Right ventricle myocardium inferior (tissue), 1 donor: ENCODE data around the gene PFKFB1. TPM values are rescaled to one million over a fixed set of nuclear protein-coding genes. Genes with fewer than 3 reads are reported as not detected.

Source experiments
- ATAC-seq: fragments of 200-7000 bp; cut with Tn5 transposase; one replicate; pipeline ENCODE4 v1.9.1; 2020; ENCODE audit warnings: mild to moderate bottlenecking, moderate library complexity
- DNase-seq: peaks from one replicate; pipeline ENCODE4 v3.0.0; 2021; ENCODE audit errors: missing footprints
- intact Hi-C: fragments of 100-400 bp; cut with DNase I; formaldehyde crosslinking; loops from one replicate; pipeline ENCODE4 v1.11.0; 2022
- total RNA-seq: library from RNA; stranded (reverse); fragmentation: NEBNext Ultra II Directional; extraction: Animal tissue kit (Norgen Biotek cat#: 25700); gene quantifications from one replicate; pipeline ENCODE4 v1.2.1, GENCODE V29; 2021
- donor health status: DM: no; HTN: yes; CAD: no; lungs with severe emphysema.

Gene PFKFB1
- total RNA-seq, 1 donor from 2014 or later, result 0.16 TPM

DNA sequence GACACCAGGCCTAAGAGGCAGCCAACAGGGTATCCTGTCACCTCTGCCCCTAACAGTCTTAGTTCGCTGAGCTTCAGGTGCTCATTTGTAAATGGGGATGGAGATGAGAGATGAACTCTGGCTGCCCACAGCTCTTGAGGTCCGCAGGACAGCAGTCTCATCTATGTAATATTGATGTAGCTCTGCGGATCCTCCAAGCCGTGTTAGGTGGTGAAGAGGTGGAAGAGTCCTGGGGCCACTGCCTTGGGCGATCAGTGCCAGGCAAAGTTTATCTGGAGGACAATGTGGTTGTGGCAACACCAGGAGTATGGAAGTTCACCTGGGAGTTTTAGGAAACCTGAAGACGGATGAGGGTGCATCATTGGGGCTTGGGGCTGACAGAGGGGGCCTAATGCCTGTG is 59.9 kb downstream of the PFKFB1 start:
- DNase-seq, result no peak
- intact Hi-C loops, result no loop called here
- ATAC-seq, result no peak

DNA sequence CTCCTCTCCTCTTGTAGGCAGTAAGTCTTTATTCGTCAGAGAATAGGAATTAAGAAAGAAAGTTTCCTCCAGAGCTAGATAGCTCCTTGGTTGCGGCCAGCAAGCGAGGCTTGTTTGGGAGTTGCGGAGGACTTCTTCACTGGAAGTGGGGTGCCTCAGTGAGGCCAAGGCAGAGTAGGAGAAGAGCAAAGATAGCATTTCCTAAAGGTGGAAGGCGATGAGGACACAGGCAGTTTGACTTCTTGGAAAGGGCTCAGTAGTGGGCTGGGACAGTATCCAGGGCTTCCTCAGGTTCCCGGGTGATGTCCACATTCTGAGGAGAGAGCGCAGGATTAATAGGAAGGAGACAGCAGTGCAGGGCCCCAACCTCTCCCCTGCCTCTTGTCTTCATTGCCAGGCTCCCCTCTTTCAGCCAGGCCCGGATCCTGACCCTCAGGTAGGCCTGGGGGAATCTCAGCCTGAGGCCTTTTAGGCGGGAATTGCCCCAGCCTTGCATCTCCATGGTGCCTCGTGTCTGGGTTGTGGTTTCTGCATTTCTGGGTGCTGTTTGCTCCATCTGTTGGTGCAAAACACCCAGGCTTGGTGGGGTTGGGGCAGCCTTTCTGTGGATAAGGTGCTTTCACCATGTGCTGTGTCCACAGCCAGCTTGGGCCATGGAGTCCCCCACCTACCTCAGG is 60.7 kb downstream of the PFKFB1 start:
- no peak for ATAC-seq
- no peak for DNase-seq
- intact Hi-C loops, result no loop called here

DNA sequence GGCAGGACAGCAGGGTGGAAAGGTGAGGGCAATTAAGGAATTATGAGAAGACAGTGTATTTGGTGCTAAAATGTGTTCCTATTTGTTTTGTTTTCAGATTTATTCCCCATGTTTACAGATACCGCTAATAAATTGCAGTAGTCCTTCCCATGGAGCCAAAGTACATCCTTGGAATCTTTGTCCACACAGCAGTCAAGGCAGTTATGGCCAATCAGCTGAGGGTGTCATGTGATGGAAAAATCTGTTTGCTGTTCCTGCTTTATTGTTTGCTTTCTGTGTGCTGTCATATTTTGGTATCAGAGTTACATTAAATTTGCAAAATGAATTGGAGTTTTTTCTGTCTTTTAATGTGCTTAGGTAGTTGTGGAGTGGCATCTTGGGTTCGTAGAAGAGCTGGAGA is 62.9 kb downstream of the PFKFB1 start:
- intact Hi-C loops, result no loop called here
- no peak for ATAC-seq
- no peak for DNase-seq

DNA sequence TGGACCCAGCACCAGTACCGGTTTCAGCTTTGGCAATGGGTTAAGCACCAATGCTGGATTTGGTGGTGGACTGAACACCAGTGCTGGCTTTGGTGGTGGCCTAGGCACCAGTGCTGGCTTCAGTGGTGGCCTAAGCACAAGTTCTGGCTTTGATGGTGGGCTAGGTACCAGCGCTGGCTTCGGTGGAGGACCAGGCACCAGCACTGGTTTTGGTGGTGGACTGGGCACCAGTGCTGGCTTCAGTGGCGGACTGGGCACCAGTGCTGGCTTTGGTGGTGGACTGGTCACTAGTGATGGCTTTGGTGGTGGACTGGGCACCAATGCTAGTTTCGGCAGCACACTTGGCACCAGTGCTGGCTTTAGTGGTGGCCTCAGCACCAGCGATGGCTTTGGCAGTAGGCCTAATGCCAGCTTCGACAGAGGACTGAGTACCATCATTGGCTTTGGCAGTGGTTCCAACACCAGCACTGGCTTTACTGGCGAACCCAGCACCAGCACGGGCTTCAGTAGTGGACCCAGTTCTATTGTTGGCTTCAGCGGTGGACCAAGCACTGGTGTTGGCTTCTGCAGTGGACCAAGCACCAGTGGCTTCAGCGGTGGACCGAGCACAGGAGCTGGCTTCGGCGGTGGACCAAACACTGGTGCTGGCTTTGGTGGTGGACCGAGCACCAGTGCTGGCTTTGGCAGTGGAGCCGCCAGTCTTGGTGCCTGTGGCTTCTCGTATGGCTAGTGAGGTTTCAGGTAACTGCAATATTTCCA is 63.5 kb downstream of the PFKFB1 start:
- intact Hi-C loops, result no loop called here
- DNase-seq (no peak), ATAC-seq (no peak)

DNA sequence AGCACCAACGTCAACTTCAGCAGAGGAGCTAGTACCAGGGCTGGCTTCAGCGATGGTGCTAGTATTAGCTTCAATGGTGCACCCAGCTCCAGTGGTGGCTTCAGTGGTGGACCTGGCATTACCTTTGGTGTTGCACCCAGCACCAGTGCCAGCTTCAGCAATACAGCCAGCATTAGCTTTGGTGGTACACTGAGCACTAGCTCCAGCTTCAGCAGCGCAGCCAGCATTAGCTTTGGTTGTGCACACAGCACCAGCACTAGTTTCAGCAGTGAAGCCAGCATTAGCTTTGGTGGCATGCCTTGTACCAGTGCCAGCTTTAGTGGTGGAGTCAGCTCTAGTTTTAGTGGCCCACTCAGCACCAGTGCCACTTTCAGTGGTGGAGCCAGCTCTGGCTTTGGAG is 65.1 kb downstream of the PFKFB1 start:
- ATAC-seq (no peak), DNase-seq (no peak)
- intact Hi-C loops, result no loop called here

DNA sequence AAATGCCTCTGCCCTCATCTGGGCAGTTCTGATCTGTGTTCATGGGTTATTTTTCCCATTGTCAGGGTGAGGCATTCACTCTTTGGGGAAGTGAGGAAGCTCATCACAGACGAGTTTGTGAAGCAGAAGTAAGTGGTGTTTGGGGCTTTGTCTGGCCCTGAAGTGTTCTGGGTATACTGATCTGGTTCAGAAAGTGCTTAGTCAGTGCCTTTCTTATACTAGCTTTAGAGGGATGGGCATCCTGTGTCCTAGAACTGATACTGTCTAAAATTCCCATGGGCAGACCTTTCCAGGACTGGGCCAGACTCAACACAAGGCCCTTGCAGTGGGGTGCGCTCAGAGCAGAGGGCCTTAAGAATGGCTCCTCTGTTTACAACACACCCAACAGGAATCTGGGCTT is 67.0 kb downstream of the PFKFB1 start:
- ATAC-seq, result no peak
- intact Hi-C loops, result no loop called here
- no peak for DNase-seq

DNA sequence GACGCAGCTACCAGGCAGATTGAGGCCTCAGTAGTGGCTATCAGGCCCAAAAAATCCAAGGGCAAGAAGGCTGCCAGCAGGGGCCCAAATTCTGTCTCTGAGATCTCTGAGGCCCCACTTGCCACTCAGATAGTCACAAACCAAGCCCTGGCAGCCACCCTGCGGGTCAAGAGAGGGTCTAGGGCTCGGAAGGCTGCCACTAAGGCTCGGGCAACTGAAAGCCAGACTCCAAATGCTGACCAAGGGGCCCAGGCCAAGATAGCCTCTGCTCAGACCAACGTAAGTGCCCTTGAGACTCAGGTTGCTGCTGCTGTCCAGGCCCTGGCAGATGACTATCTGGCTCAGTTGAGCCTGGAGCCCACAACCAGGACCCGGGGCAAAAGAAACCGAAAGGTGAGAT is 70.6 kb downstream of the PFKFB1 start:
- intact Hi-C loops, result no loop called here
- no peak for ATAC-seq
- no peak for DNase-seq

DNA sequence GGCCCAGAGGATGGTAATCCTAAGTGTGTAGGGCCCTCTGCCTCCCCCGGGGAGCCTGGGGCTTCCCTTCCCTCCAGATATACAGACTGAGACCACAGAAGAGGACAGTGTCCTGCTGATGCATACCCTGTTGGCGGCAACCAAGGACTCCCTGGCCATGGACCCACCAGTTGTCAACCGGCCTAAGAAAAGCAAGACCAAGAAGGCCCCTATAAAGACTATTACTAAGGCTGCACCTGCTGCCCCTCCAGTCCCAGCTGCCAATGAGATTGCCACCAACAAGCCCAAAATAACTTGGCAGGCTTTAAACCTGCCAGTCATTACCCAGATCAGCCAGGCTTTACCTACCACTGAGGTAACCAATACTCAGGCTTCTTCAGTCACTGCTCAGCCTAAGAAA is 71.4 kb downstream of the PFKFB1 start:
- intact Hi-C loops, result no loop called here
- DNase-seq (no peak), ATAC-seq (no peak)

DNA sequence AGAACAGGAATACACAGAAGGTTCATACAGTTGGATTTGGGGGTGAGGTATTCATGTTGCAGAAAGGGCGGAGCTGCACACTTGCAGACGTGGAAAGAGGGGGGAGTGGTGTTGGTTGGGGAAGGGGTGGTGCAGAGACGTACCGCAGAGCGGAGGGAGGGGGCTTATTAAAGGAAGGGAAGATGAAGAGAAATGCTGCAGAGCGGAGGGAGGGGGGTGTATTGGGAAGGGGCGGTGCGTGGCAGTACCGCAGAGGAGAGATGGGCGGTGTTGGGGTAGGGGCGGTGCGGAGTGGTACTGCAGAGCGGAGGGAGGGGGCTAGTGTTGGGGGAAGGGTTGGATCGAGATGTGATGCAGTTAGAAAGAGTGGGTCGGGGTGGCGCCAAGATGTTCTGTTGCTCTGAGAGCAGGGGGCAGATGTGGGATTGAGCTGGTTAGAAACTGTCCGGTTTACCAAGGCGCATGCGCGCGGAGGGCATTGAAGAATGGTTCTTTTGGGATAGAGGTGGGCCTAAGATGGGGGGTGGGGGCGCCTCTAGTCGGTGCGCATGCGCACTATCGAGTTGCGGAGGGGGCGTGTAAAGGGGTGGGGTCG is 72.5 kb downstream of the PFKFB1 start:
- DNase-seq (peak; percentile 63), ATAC-seq (peak; percentile 52)
- intact Hi-C loops, result no loop called here

DNA sequence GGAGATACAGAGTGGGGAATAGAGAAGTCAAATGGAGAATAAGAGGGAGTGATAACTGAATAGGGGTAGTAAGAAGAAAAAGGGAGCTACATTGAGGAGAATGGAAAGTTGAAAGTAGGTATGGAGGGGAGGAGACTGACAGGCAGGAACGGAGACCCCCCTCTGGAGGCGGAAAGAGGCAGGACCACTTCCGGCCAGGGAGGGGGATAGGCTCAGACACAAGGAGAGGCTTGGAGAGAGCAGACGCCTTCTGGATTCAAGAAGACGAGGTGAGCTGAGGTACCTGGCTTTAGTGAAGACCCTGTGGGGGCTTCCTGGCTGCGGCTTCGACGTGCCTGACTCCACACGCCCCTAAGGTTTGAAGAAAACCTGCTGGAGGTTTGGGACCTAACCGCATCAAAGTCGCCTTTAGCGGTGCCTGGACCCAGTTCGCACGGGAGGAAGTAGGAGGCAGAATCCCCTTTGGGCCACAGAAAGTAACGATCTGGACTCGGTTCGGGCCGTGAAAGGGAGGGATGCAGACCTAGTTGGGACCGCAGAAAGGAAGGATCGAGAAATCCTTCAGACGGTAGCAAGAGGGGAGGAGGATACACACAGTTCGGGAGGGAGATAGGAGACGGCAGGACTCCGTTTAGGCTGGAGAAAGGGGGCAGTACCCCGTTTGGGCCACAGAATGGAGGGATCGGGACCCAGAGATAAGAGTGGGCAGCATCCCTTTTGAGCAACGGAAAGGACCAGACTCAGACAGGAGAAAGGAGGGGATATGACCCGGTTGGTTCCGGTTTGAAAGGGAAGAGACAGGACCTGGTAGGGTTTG is 73.2 kb downstream of the PFKFB1 start, which contains the start of gene TRO:
Gene TRO (plus strand): TSS at position 215 of the 817 bp plus-strand sequence. CDS start 1,423 bp downstream, outside the sequence.
- ATAC-seq, result no peak
- peak; percentile 37 for DNase-seq
- intact Hi-C loops, result no loop called here

DNA sequence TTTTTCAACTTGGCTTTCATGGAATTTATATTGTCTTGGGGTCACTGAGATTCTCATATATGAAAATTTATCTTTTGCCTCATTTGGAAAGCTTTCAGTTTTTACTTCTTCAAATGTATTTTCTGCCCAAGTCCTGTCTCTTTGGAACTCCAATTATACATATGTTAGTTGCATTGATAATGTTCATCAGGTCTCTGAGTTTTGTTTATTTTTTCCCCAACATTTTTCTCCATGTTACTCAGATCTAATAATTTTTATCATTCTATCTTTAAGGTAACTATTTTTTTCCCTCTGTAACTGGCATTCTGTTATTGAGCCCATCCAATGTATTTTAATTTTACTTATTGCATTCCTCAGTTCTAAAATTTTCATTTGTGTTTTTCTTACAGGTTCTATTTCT is 84.0 kb downstream of the PFKFB1 start:
- intact Hi-C loops, result no loop called here
- DNase-seq, result no peak
- ATAC-seq, result no peak

DNA sequence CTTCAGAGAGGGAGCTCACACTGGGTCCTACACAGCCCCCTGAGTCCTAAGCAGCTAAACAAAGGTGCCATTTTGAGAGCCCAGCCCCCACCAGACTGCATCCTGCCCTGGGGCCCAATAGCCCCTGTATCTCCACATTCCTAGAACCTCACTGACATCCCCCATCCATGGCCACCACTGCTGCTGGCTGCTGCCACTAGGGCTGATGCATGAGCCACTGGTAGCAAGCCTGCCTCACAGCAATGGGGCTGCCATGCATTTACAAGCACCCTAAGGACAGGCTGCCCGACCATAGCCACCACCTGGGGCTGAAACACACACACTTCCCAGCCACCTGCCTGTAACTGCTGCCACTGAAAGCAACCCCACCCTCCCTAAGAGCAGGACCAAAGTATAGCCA is 99.8 kb downstream of the PFKFB1 start:
- intact Hi-C loops, result loop anchor here (10.0 kb wide), 1 partner anchor 111 kb away; the partner anchor contains the start of gene APEX2
- DNase-seq, result no peak
- ATAC-seq, result no peak

DNA sequence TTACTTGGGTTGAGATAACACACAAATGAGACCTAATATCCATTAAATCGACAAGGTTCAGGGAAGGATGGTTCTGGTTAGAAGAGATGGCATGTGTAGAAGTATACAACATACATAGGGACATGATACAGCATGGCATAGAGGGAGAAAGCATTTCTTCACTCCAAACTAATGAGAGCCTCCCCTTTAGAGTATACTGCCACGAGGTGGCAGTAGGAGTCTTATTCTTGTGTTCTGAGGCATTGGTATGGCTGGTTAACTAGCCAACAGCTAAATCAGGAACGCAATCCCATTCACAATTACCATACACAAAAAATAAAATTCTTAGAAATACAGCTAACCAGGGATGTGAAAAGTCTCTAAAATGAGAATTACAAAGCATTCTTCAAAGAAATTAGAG is 102.4 kb downstream of the PFKFB1 start:
- intact Hi-C loops, result loop anchor here (2.0 to 10.0 kb wide), 2 partner anchors 113 to 165 kb away; partner anchors contain the start of gene APEX2
- ATAC-seq, result no peak

DNA sequence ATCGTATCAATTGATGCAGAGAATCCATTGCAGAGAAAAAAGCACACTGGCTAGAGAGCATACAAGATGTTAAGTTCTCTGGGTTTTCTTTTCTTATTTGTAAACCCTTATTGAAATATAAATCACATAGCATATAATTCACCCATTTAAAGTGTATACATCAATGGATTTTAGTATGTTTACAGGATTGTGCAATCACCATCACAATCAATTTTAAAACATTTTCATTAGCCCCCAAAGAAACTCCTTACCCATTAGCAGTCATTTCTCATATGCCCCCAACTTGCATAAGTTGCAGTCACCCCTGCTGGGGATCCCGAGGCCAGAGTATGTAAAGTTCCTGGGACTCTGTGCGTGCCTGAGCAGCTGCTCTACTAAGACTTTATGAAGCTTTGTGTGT is 108.2 kb downstream of the PFKFB1 start:
- ATAC-seq (no peak), DNase-seq (no peak)
- intact Hi-C loops, result no loop called here

More for the DNA sequence above, 102.4 kb downstream of the PFKFB1 start:
- no peak for DNase-seq

Other genes starting within 250 kb of the PFKFB1 start
- gene ITIH6, start 195.9 kb downstream of the PFKFB1 start, total RNA-seq, result not detected
- 71.9 TPM for gene MAGED2, start 186.4 kb downstream of the PFKFB1 start, total RNA-seq
- gene TRO, start 73.4 kb downstream of the PFKFB1 start, total RNA-seq, result 1.8 TPM
- gene APEX2, start 6.2 kb upstream of the PFKFB1 start, total RNA-seq, result 8.3 TPM
- gene ALAS2, start 36.8 kb upstream of the PFKFB1 start, total RNA-seq, result 0.68 TPM
- not detected for gene PAGE2B, start 80.8 kb upstream of the PFKFB1 start, total RNA-seq
- gene PAGE2, start 94.8 kb upstream of the PFKFB1 start, total RNA-seq, result not detected
- gene PAGE5, start 226.2 kb upstream of the PFKFB1 start, total RNA-seq, result not detected